Kidney (tissue), 14 donors: ENCODE measurements around the gene KATNB1. TPM values are rescaled to one million over a fixed set of nuclear protein-coding genes. Genes with fewer than 3 reads are reported as not detected.
A peak's percentile ranks its signal among the peaks of the same experiment; 100 is the strongest.

ENCODE experiments used
- DNase-seq, 5 donors: peaks; one replicate each; pipeline ENCODE4 v3.0.0-alpha.2; 2013 to 2020
- FAIRE-seq: peaks from 2 replicates; lab custom pipeline; 2012; peaks lifted over from hg19 to GRCh38; lab: Jason Lieb, UNC
- H3K27ac ChIP-seq, 2 donors: one replicate each; pipeline ENCODE4 v1.7.0; 2013; ENCODE audit warnings: low read depth in 2 of 2, low read length in 2 of 2, inconsistent platforms in 1 of 2
- H3K27me3 ChIP-seq: one replicate; pipeline ENCODE4 v1.7.1; 2013; ENCODE audit warnings: low read length, inconsistent platforms; ENCODE audit not compliant: control insufficient read depth, insufficient read depth
- H3K36me3 ChIP-seq, 3 donors: one replicate each; pipeline versions ENCODE4 v1.7.0 to v1.7.1; 2013; ENCODE audit warnings: low read length in 3 of 3, control low read depth in 1 of 3, inconsistent platforms in 1 of 3; ENCODE audit not compliant: insufficient read depth in 3 of 3, control insufficient read depth in 2 of 3
- H3K4me1 ChIP-seq, 3 donors: one replicate each; pipeline versions ENCODE4 v1.7.0 to v1.7.1; 2013; ENCODE audit warnings: low read length in 3 of 3, inconsistent platforms in 1 of 3, low read depth in 1 of 3; ENCODE audit not compliant: control insufficient read depth in 2 of 3, insufficient read depth in 2 of 3
- H3K4me3 ChIP-seq, 3 donors: one replicate each; pipeline versions ENCODE4 v1.7.0 to v1.8.1; 2013; ENCODE audit warnings: low read length in 3 of 3, control low read depth in 1 of 3, inconsistent platforms in 1 of 3
- H3K9ac ChIP-seq, 3 donors: one replicate each; pipeline versions ENCODE4 v1.7.0 to v1.7.1; 2013; ENCODE audit warnings: low read length in 3 of 3, control low read depth in 1 of 3, inconsistent platforms in 1 of 3
- H3K9me3 ChIP-seq, 3 donors: one replicate each; pipeline versions ENCODE4 v1.7.0 to v1.7.1; 2013; ENCODE audit warnings: low read length in 3 of 3, control low read depth in 1 of 3, inconsistent platforms in 1 of 3; ENCODE audit not compliant: control insufficient read depth in 2 of 3, insufficient read depth in 1 of 3
- CTCF ChIP-seq: IDR thresholded peaks from 3 replicates; pipeline ENCODE4 v1.5.1; 2012; ENCODE audit warnings: mild to moderate bottlenecking, moderate library complexity, borderline replicate concordance; ENCODE audit not compliant: insufficient read depth; ENCODE audit errors: extremely low read depth
- intact Hi-C: fragments of 100-400 bp; cut with DNase I; formaldehyde crosslinking; loops from one replicate; pipeline ENCODE4 v1.11.1; 2022
- polyA plus RNA-seq: library from polyadenylated mRNA; stranded (reverse); fragments of 350-450 nt; fragmentation: Illumina TruSeq; extraction: RNeasy Lipid Tissue Mini Kit (QIAGEN cat#74804); gene quantifications from one replicate; pipeline ENCODE4 v1.2.3, GENCODE V29; 2014; ENCODE audit warnings: low read depth, low replicate concordance; ENCODE audit not compliant: insufficient read depth
- total RNA-seq: library from RNA; stranded (reverse); fragmentation: NEBNext Ultra II Directional; extraction: Animal tissue kit (Norgen Biotek cat#: 25700); gene quantifications from one replicate; pipeline ENCODE4 v1.2.1, GENCODE V29; 2021
- donor health status: control.
- donor health status: control.
- donor health status: control.
- donor health status: control.
- donor health status: control.
- donor health status: DM: yes; HTN: yes; CAD: no.
- donor health status: Normal renal cell carcinoma (clear cell type).

Gene KATNB1
- total and polyA plus RNA-seq, 2 donors from 2014 or later = 13.9 to 14.5 TPM

- FAIRE-seq (no peak), DNase-seq (peak in 1 of 5 donors; percentile 57)
- peaks cover 0 to 61% (median 21%) of the 10 kb centered on the region in 3 donors for H3K36me3 ChIP-seq
- H3K9me3 ChIP-seq = no peaks in the 10 kb centered on the region
- no peaks in the 10 kb centered on the region for H3K27me3 ChIP-seq
- no peak overlapping the region for H3K9ac ChIP-seq
- H3K27ac ChIP-seq = no peak overlapping the region
- TF ChIP-seq CTCF = no peak
- intact Hi-C loops = no loop called here
- H3K4me3 ChIP-seq = no peak overlapping the region
- H3K4me1 ChIP-seq = peaks cover 0 to 47% (median 35%) of the 10 kb centered on the region in 3 donors
Measured at GRCh38 chr16:57788951-57789350, 53.4 kb downstream of the KATNB1 start.

GRCh38 chr16:57791195-57791892 is 55.8 kb downstream of the KATNB1 start:
- no peak overlapping the region for H3K4me3 ChIP-seq

GRCh38 chr16:57791893-57792461 is 56.4 kb downstream of the KATNB1 start:
- intact Hi-C loops = no loop called here
- peak in 1 of 5 donors; percentile 59 for DNase-seq

More at GRCh38 chr16:57791195-57791892, 55.8 kb downstream of the KATNB1 start:
- Histone ChIP-seq H3K9me3 (no peaks in the 10 kb centered on the region), H3K36me3 (peaks cover 0 to 45% (median 13%) of the 10 kb centered on the region in 3 donors), H3K9ac (peak overlapping the region in 1 of 3 donors; percentile 12), H3K27me3 (no peaks in the 10 kb centered on the region), H3K4me1 (peaks cover 0 to 58% (median 39%) of the 10 kb centered on the region in 3 donors), H3K27ac (peak overlapping the region; percentile 32 to 49)
- intact Hi-C loops = no loop called here
- no peak for TF ChIP-seq CTCF
- no peak for FAIRE-seq
- DNase-seq = peak in 1 of 5 donors; percentile 82

More at GRCh38 chr16:57791893-57792461, 56.4 kb downstream of the KATNB1 start:
- Histone ChIP-seq H3K9ac (no peak overlapping the region), H3K27ac (peak overlapping the region in 1 of 2 donors; percentile 49), H3K4me1 (peaks cover 0 to 55% (median 37%) of the 10 kb centered on the region in 3 donors), H3K27me3 (no peaks in the 10 kb centered on the region), H3K4me3 (no peak overlapping the region), H3K36me3 (peaks cover 0 to 50% (median 13%) of the 10 kb centered on the region in 3 donors), H3K9me3 (no peaks in the 10 kb centered on the region)
- FAIRE-seq = no peak
- no peak for TF ChIP-seq CTCF
